GM12878 (cell line): ENCODE results near the gene STK4.

Source experiments
- ATF3 ChIP-seq: IDR thresholded peaks from 2 replicates; pipeline ENCODE4 v1.6.1; 2011; ENCODE audit warnings: low read depth, mild to moderate bottlenecking, low read length, moderate library complexity, borderline replicate concordance; ENCODE audit errors: extremely low read depth
- CEBPB ChIP-seq, 2 experiments: fragments of 150-350 bp in 1 of 2; IDR thresholded peaks; 2 replicates each; pipeline ENCODE4 v1.6.1; 2012 to 2014; ENCODE audit warnings: low read depth in 2 of 2, low read length in 2 of 2, borderline replicate concordance in 1 of 2, inconsistent platforms in 1 of 2
- CTCF ChIP-seq, 3 experiments: IDR thresholded peaks in 2 of 3; conservative IDR thresholded peaks in 1 of 3; 2 replicates each; pipeline ENCODE4 v1.5.1; 2011; ENCODE audit warnings: low read depth in 3 of 3, low read length in 3 of 3, mild to moderate bottlenecking in 3 of 3, control low read depth in 2 of 3, moderate library complexity in 2 of 3, inconsistent platforms in 1 of 3, mixed read lengths in 1 of 3; ENCODE audit not compliant: control insufficient read depth in 2 of 3, insufficient read depth in 1 of 3; ENCODE audit errors: extremely low read depth in 1 of 3
- EP300 ChIP-seq, 2 experiments: fragments of 150-350 bp in 1 of 2; IDR thresholded peaks; 2 replicates each; pipeline ENCODE4 v1.6.1; 2011 to 2012; ENCODE audit warnings: low read depth in 2 of 2, low read length in 2 of 2, borderline replicate concordance in 1 of 2, improper control_type of control experiment in 1 of 2, inconsistent platforms in 1 of 2; ENCODE audit not compliant: control insufficient read depth in 1 of 2
- ESRRA ChIP-seq: IDR thresholded peaks from 2 replicates; pipeline ENCODE4 v1.6.1; 2012; ENCODE audit warnings: mild to moderate bottlenecking, low read length, improper control_type of control experiment
- FOS ChIP-seq: IDR thresholded peaks from 3 replicates; pipeline ENCODE4 v1.6.1; 2011; ENCODE audit warnings: borderline replicate concordance; ENCODE audit not compliant: insufficient read length; ENCODE audit errors: extremely low read depth
- HDAC2 ChIP-seq: fragments of 200-600 bp; sonication (generic); IDR thresholded peaks from 2 replicates; pipeline ENCODE4 v1.6.1; 2017
- PBX3 ChIP-seq: IDR thresholded peaks from 2 replicates; pipeline ENCODE4 v1.6.1; 2011; ENCODE audit warnings: mild to moderate bottlenecking, low read depth, low read length, moderate library complexity; ENCODE audit not compliant: insufficient replicate concordance
- POLR2AphosphoS5 ChIP-seq: IDR thresholded peaks from 2 replicates; pipeline ENCODE4 v1.6.1; 2011; ENCODE audit warnings: mild to moderate bottlenecking, low read length, inconsistent platforms
- RAD21 ChIP-seq: IDR thresholded peaks from 2 replicates; pipeline ENCODE4 v1.6.1; 2011; ENCODE audit warnings: mild to moderate bottlenecking, low read depth, low read length, moderate library complexity; ENCODE audit not compliant: insufficient read depth
- RELB ChIP-seq: fragments of 450-650 bp; IDR thresholded peaks from 2 replicates; pipeline ENCODE4 v1.6.1; 2017; ENCODE audit warnings: low read depth, mild to moderate bottlenecking, moderate library complexity
- TAF1 ChIP-seq: IDR thresholded peaks from 2 replicates; pipeline ENCODE4 v1.6.1; 2011; ENCODE audit warnings: mild to moderate bottlenecking, low read depth, low read length, borderline replicate concordance
- ZNF207 ChIP-seq: fragments of 450-650 bp; IDR thresholded peaks from 2 replicates; pipeline ENCODE4 v1.6.1; 2014; ENCODE audit warnings: antibody characterized with exemption, mild to moderate bottlenecking, borderline replicate concordance
- TF ChIP-seq, protein P1 (sequence below): IDR thresholded peaks from 2 replicates; pipeline ENCODE4 v1.6.1; 2012; ENCODE audit warnings: low read depth, low read length, improper control_type of control experiment

DNA sequence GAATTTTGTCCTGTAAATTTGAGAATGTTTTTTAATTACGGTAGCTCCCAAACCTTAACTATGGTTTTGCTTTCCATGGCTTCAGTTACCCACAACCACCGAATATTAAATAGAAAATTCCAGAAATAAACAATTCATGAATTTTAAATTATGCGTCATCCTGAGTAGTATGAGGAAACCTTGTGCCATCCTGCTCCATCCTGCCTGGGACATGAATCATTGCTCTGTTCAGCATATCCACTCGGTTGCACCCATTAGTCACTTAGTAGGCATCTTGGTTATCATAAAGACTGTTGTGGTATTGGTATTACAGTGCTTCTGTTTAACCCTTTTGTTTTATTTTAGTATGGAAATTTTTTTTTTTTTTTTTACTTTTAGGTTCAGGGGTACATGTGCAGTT is 94.9 kb downstream of the STK4 start:
- TF ChIP-seq CEBPB (IDR thresholded peaks at IDR 0.05; ENCODE audit: borderline replicate concordance in 1 of 2, low read depth in 2 of 2, low read length in 2 of 2) (no peak), ESRRA (no peak), CTCF (IDR thresholded peaks at IDR 0.05 in 2 of 3, conservative IDR thresholded peaks at IDR 0.05 in 1 of 3; ENCODE audit: control insufficient read depth in 2 of 3, extremely low read depth in 1 of 3, insufficient read depth in 1 of 3, low read depth in 3 of 3, low read length in 3 of 3) (no peak), HDAC2 (no peak), POLR2AphosphoS5 (no peak), PBX3 (no peak), FOS (no peak), RELB (no peak), RAD21 (no peak), ATF3 (no peak), ZNF207 (no peak), TAF1 (no peak), EP300 (IDR thresholded peaks at IDR 0.05; ENCODE audit: borderline replicate concordance in 1 of 2, control insufficient read depth in 1 of 2, low read depth in 2 of 2, low read length in 2 of 2) (no peak)
- TF ChIP-seq, protein P1, sequence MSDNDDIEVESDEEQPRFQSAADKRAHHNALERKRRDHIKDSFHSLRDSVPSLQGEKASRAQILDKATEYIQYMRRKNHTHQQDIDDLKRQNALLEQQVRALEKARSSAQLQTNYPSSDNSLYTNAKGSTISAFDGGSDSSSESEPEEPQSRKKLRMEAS: no peak
